ENCODE data around the gene CDRT4.

The CDRT4 gene

GRCh38 chr17:15431196-15431595, 36.2 kb downstream of the CDRT4 start:
- FAIRE-seq: no peak

GRCh38 chr17:15424521-15424920, 42.9 kb downstream of the CDRT4 start:
- no peak for FAIRE-seq

- no peak for FAIRE-seq
Measured at GRCh38 chr17:15422392-15422965, 44.9 kb downstream of the CDRT4 start.

- no peak for FAIRE-seq
Measured at GRCh38 chr17:15418781-15419180, 48.6 kb downstream of the CDRT4 start.

- FAIRE-seq: no peak
Measured at GRCh38 chr17:15414532-15415306, 52.7 kb downstream of the CDRT4 start.

GRCh38 chr17:15413101-15413771, 54.2 kb downstream of the CDRT4 start:
- FAIRE-seq: no peak

GRCh38 chr17:15412606-15413005, 54.8 kb downstream of the CDRT4 start:
- no peak for FAIRE-seq

- FAIRE-seq: no peak
Measured at GRCh38 chr17:15411384-15412198, 55.8 kb downstream of the CDRT4 start.

GRCh38 chr17:15409721-15410250, 57.6 kb downstream of the CDRT4 start:
- no peak for FAIRE-seq

GRCh38 chr17:15408803-15409202, 58.6 kb downstream of the CDRT4 start:
- FAIRE-seq: no peak

GRCh38 chr17:15406081-15406480, 61.3 kb downstream of the CDRT4 start:
- FAIRE-seq: no peak

GRCh38 chr17:15405058-15405415, 62.4 kb downstream of the CDRT4 start:
- no peak for FAIRE-seq

- FAIRE-seq: no peak
Measured at GRCh38 chr17:15404106-15405057, 63.0 kb downstream of the CDRT4 start.

GRCh38 chr17:15403276-15403939, 64.0 kb downstream of the CDRT4 start:
- FAIRE-seq: no peak

GRCh38 chr17:15399443-15399842, 68.0 kb downstream of the CDRT4 start:
- no peak for FAIRE-seq

- FAIRE-seq: no peak
Measured at GRCh38 chr17:15398736-15399331, 68.6 kb downstream of the CDRT4 start.

GRCh38 chr17:15398291-15398690, 69.1 kb downstream of the CDRT4 start:
- FAIRE-seq: no peak

GRCh38 chr17:15397620-15398019, 69.8 kb downstream of the CDRT4 start:
- FAIRE-seq: no peak

- no peak for FAIRE-seq
Measured at GRCh38 chr17:15395091-15395490, 72.3 kb downstream of the CDRT4 start.

GRCh38 chr17:15393414-15393813, 74.0 kb downstream of the CDRT4 start:
- FAIRE-seq: no peak

GRCh38 chr17:15392326-15392741, 75.1 kb downstream of the CDRT4 start:
- no peak for FAIRE-seq

All from G401.6 (cell line).